K562 (cell line): ENCODE data around the gene AP2A2. TPM values are rescaled to one million over a fixed set of nuclear protein-coding genes. Genes with fewer than 3 reads are reported as not detected.
A peak's percentile ranks its signal among the peaks of the same experiment; 100 is the strongest.

Source experiments
- ATAC-seq: fragments of 200-7000 bp; cut with Tn5 transposase; 3 replicates; pipeline ENCODE4 v1.9.1; 2020; ENCODE audit warnings: moderate library complexity
- BruUV-seq: library from RNA; stranded (reverse); fragments of 400-500 nt; replicated peaks from 2 replicates; lab custom pipeline; 2021; lab: Mats Ljungman, UMichigan
- CTCF ChIA-PET: fragments of 300-600 bp; formaldehyde crosslinking; extraction: SDS; loops from one replicate; lab custom pipeline; 2021; ENCODE audit warnings: low intra/inter-chr PET ratio; lab: Yijun Ruan, JAX
- POLR2A ChIA-PET: fragments of 300-600, 350-650 bp; sonication (Branson Sonifier 250); formaldehyde crosslinking; extraction: SDS; loops from one replicate; lab custom pipeline; 2021; ENCODE audit warnings: antibody characterized with exemption, inconsistent platforms; lab: Yijun Ruan, JAX
- DNase-seq, 4 experiments: peaks; one replicate each; pipeline versions ENCODE4 v3.0.0 to v3.0.0-alpha.2; 2011 to 2018; ENCODE audit warnings: low spot score in 3 of 4, mixed read lengths in 3 of 4; ENCODE audit errors: extremely low read depth in 1 of 4
- FAIRE-seq: peaks from 2 replicates; lab custom pipeline; 2011; peaks lifted over from hg19 to GRCh38; lab: Jason Lieb, UNC
- H2AFZ ChIP-seq: 2 replicates; pipeline ENCODE4 v1.6.0; 2011; ENCODE audit warnings: low read depth, low read length, control low read depth, inconsistent platforms
- H3K27ac ChIP-seq: fragments of 200-600 bp; 3 replicates; pipeline ENCODE4 v1.8.0; 2011; ENCODE audit warnings: low read depth, mild to moderate bottlenecking, control low read depth, inconsistent platforms, low read length, moderate library complexity, mixed read lengths; ENCODE audit errors: extremely low read depth
- H3K27me3 ChIP-seq, 2 experiments: fragments of 300-600 bp in 1 of 2; 2 replicates in 1 of 2; 3 replicates in 1 of 2; pipeline versions ENCODE4 v1.6.0 to v1.8.0; 2011; ENCODE audit warnings: inconsistent platforms in 2 of 2, low read length in 2 of 2, mild to moderate bottlenecking in 1 of 2, mixed read lengths in 1 of 2, moderate library complexity in 1 of 2; ENCODE audit not compliant: control insufficient read depth in 2 of 2, insufficient read depth in 2 of 2
- H3K36me3 ChIP-seq: fragments of 300-600 bp; 3 replicates; pipeline ENCODE4 v1.8.0; 2011; ENCODE audit warnings: mild to moderate bottlenecking, low read length, inconsistent platforms; ENCODE audit not compliant: control insufficient read depth, insufficient read depth
- H3K4me1 ChIP-seq, 2 experiments: fragments of 200-600 bp in 1 of 2; replicated peaks in 1 of 2; 2 replicates in 1 of 2; 3 replicates in 1 of 2; pipeline versions ENCODE4 v1.5.1 to v1.8.0; 2011; ENCODE audit warnings: inconsistent platforms in 2 of 2, low read length in 2 of 2, mild to moderate bottlenecking in 1 of 2, mixed read lengths in 1 of 2, moderate library complexity in 1 of 2; ENCODE audit not compliant: control insufficient read depth in 2 of 2, insufficient read depth in 2 of 2
- H3K4me2 ChIP-seq: 2 replicates; pipeline ENCODE4 v1.6.1; 2011; ENCODE audit warnings: low read length, control low read depth, inconsistent platforms, mixed read lengths; ENCODE audit not compliant: insufficient read depth
- H3K4me3 ChIP-seq: fragments of 200-600 bp; sonication (generic), shearing (Covaris generic); 2 replicates; pipeline ENCODE4 v1.5.1; 2016; ENCODE audit warnings: control low read depth, inconsistent platforms
- H3K79me2 ChIP-seq: fragments of 200-600 bp; 3 replicates; pipeline ENCODE4 v1.8.0; 2011; ENCODE audit warnings: low read length, inconsistent platforms; ENCODE audit not compliant: control insufficient read depth, insufficient read depth
- H3K9ac ChIP-seq, 2 experiments: 2 replicates each; pipeline versions ENCODE4 v1.6.0 to v1.6.1; 2011; ENCODE audit warnings: low read depth in 2 of 2, low read length in 2 of 2, control low read depth in 1 of 2, inconsistent platforms in 1 of 2, mild to moderate bottlenecking in 1 of 2, mixed read lengths in 1 of 2; ENCODE audit not compliant: insufficient read depth in 1 of 2
- H3K9me1 ChIP-seq: one replicate; pipeline ENCODE4 v1.6.0; 2011; ENCODE audit warnings: inconsistent platforms, mild to moderate bottlenecking, low read length, moderate library complexity; ENCODE audit not compliant: control insufficient read depth, insufficient read depth
- H3K9me3 ChIP-seq: replicated peaks from 2 replicates; pipeline ENCODE4 v1.5.1; 2011; ENCODE audit warnings: low read depth, low read length, inconsistent platforms; ENCODE audit not compliant: control insufficient read depth, insufficient read depth
- H4K20me1 ChIP-seq: replicated peaks from 2 replicates; pipeline ENCODE4 v1.6.1; 2011; ENCODE audit warnings: low read length, inconsistent platforms, mixed read lengths; ENCODE audit not compliant: control insufficient read depth, insufficient read depth
- CREBBP ChIP-seq: IDR thresholded peaks from one replicate; pipeline ENCODE4 v1.6.1; 2012; ENCODE audit warnings: low read depth, mild to moderate bottlenecking, control low read depth, inconsistent platforms, low read length
- JUND ChIP-seq, 2 experiments: IDR thresholded peaks; 2 replicates in 1 of 2; 3 replicates in 1 of 2; pipeline ENCODE4 v1.6.1; 2011; ENCODE audit warnings: borderline replicate concordance in 2 of 2, low read depth in 2 of 2, low read length in 2 of 2, improper control_type of control experiment in 1 of 2, missing biosample characterization in 1 of 2, missing genetic modification characterization in 1 of 2, missing genetic modification reagents in 1 of 2
- PBX2 ChIP-seq, 2 experiments: IDR thresholded peaks in 1 of 2; conservative IDR thresholded peaks in 1 of 2; 2 replicates each; pipeline ENCODE4 v1.6.1; 2016; ENCODE audit warnings: low read depth in 2 of 2, mild to moderate bottlenecking in 1 of 2, missing compliant biosample characterization in 1 of 2, missing genetic modification characterization in 1 of 2, moderate library complexity in 1 of 2
- PKNOX1 ChIP-seq: fragments of 450-650 bp; IDR thresholded peaks from 2 replicates; pipeline ENCODE4 v1.6.1; 2016
- XRCC4 ChIP-seq: IDR thresholded peaks from one replicate; pipeline ENCODE4 v1.6.1; 2011; ENCODE audit not compliant: insufficient read depth, insufficient read length; ENCODE audit errors: extremely low read depth
- WGBS: fragments of 100-300 bp; shearing (Covaris generic); methylation state at CpG from one replicate; pipeline ENCODE4 v1.1.6; 2016; ENCODE audit warnings: low coverage, mixed read lengths; ENCODE audit not compliant: insufficient coverage; ENCODE audit errors: missing lambda C conversion rate; 5-methylcytosine and 5-hydroxymethylcytosine counted together
- in situ Hi-C: fragments of 300-500 bp; cut with MboI; formaldehyde crosslinking; loops from 4 replicates; pipeline ENCODE4 v1.15.0; 2018; ENCODE audit warnings: inconsistent platforms, mixed read lengths
- intact Hi-C: fragments of 100-400 bp; cut with micrococcal nuclease; formaldehyde crosslinking; loops from 2 replicates; pipeline ENCODE4 v1.14.2; 2022
- polyA plus RNA-seq, 8 experiments: library from polyadenylated mRNA; depleted of rRNA in 4 of 8; stranded (reverse) in 5 of 8; unstranded in 3 of 8; fragments of >200 nt; fragmentation: Nextera tagmentation in 2 of 8; fragmentation: Illumina TruSeq in 1 of 8; extraction: Ambion mirVana in 2 of 8; extraction: Trizol in 1 of 8; gene quantifications; 2 replicates each; pipeline versions ENCODE4 v1.2.1 to v1.2.3, GENCODE V29; 2011 to 2014; ENCODE audit warnings: inconsistent platforms in 1 of 8, missing spikeins in 1 of 8
- total RNA-seq, 7 experiments: library from RNA; depleted of rRNA in 6 of 7; stranded (reverse); fragments of >200 nt in 6 of 7; fragmentation: Illumina TruSeq in 2 of 7; extraction: Trizol in 2 of 7; gene quantifications; 2 replicates each; pipeline versions ENCODE4 v1.2.1 to v1.2.3, GENCODE V29; 2011 to 2021; ENCODE audit warnings: low replicate concordance in 1 of 7
- TF ChIP-seq, protein P1 (sequence below): fragments of 250-450 bp; sonication (Bioruptor Pico); IDR thresholded peaks from 2 replicates; pipeline ENCODE4 v1.8.0; 2021; ENCODE audit warnings: moderate library complexity, mild to moderate bottlenecking, inconsistent platforms

Gene AP2A2
- total and polyA plus RNA-seq, 9 of the 15 experiments (the other 6 are each of a cell fraction or from before 2014, with no cell fraction given) = 0.69 to 41.7 (median 15.2) TPM

DNA sequence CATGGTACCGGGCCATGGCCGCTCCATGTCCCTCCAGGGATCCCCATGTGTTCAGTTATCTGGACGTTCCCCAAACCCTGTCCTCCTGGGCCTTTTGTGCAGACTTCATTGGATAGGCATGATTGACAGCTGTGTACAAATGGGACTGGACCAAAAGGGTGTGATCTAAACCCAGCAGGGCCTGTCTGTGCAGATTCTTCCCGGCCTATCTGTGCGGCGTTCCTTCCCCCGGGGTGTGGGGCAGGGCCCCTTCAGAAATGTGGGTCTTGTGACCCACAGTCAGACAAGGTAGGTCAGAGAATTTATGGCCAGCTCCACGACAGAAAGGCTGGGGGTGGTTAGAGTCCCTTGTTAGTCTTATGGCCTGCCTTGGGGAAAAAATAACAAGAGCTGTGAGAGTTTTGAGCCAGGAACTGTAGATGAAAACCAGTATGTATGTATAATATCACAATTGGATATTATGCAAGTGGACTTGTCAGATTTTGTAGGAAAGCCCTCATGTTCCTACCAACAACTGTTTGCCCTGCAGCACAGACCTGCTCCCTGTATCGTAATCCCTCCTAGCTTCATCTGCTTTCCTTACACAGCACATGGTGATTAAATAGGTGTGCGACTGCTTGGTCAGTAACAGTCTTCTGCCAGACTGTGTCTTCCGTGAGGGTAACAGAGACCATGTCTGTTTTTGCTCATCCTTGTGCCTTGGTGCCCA, 31.7 kb downstream of the AP2A2 start:
- TF ChIP-seq PBX2 (CRISPR knock-in tag; IDR thresholded peaks at IDR 0.05; ENCODE audit: low read depth) (no peak), PBX2 (tag; conservative IDR thresholded peaks at IDR 0.05; ENCODE audit: low read depth) (peak; percentile 69), PKNOX1 (peak; percentile 77), XRCC4 (no peak), CREBBP (no peak), JUND (IDR thresholded peaks at IDR 0.05; ENCODE audit: borderline replicate concordance, low read depth, low read length) (no peak), JUND (tag; IDR thresholded peaks at IDR 0.05; ENCODE audit: borderline replicate concordance, low read depth, low read length) (no peak)
- TF ChIP-seq, protein P1, sequence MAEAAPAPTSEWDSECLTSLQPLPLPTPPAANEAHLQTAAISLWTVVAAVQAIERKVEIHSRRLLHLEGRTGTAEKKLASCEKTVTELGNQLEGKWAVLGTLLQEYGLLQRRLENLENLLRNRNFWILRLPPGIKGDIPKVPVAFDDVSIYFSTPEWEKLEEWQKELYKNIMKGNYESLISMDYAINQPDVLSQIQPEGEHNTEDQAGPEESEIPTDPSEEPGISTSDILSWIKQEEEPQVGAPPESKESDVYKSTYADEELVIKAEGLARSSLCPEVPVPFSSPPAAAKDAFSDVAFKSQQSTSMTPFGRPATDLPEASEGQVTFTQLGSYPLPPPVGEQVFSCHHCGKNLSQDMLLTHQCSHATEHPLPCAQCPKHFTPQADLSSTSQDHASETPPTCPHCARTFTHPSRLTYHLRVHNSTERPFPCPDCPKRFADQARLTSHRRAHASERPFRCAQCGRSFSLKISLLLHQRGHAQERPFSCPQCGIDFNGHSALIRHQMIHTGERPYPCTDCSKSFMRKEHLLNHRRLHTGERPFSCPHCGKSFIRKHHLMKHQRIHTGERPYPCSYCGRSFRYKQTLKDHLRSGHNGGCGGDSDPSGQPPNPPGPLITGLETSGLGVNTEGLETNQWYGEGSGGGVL (CRISPR knock-in tag) = no peak
- Histone ChIP-seq H3K9me1 (no peaks in the 10 kb centered on the region), H3K27me3 (no peaks in the 10 kb centered on the region), H3K4me1 (peaks cover 0 to 8% of the 10 kb centered on the region in 2 experiments; a peak in 2 of 5 replicates), H3K36me3 (peaks cover 14% of the 10 kb centered on the region; the same call in 2 of the 3 replicates), H3K4me3 (no peak overlapping the region), H3K27ac (no peak overlapping the region), H3K4me2 (no peak overlapping the region), H4K20me1 (no peaks in the 10 kb centered on the region), H3K9me3 (no peaks in the 10 kb centered on the region), H2AFZ (no peak overlapping the region), H3K79me2 (peaks cover 21% of the 10 kb centered on the region; the same call in 1 of the 3 replicates), H3K9ac (0 out of 4 replicates have a peak overlapping the region, but pooled peaks of 1 of the 2 experiments have one; percentile 13)
- CTCF ChIA-PET = no interaction called here
- in situ Hi-C loops (no loop called here), intact Hi-C loops (no loop called here)
- no TSS peak for BruUV-seq
- DNase-seq (no peak), FAIRE-seq (peak; percentile 68), ATAC-seq (no peak)
- POLR2A ChIA-PET = no interaction called here
- 78% methylated on average over 11 of the region's 11 CpGs for WGBS
